Muscle layer of colon (tissue), 2 donors: ENCODE data around the gene U2AF1.
"Not testable (repeated sequence)": the region's sequence is repeated elsewhere in the genome, so short reads cannot be mapped to it uniquely, and the experiment has no call there.

ENCODE experiments used
- H3K27ac ChIP-seq: one replicate; pipeline ENCODE4 v1.7.0; 2013; ENCODE audit warnings: low read depth, mild to moderate bottlenecking, low read length, moderate library complexity
- H3K27me3 ChIP-seq, 2 donors: one replicate each; pipeline ENCODE4 v1.7.0; 2013; ENCODE audit warnings: low read length in 2 of 2, mild to moderate bottlenecking in 2 of 2; ENCODE audit not compliant: insufficient read depth in 2 of 2, control insufficient read depth in 1 of 2
- H3K36me3 ChIP-seq: one replicate; pipeline ENCODE4 v1.7.0; 2013; ENCODE audit warnings: mild to moderate bottlenecking, low read length; ENCODE audit not compliant: insufficient read depth
- H3K4me1 ChIP-seq: one replicate; pipeline ENCODE4 v1.7.0; 2013; ENCODE audit warnings: mild to moderate bottlenecking, low read length; ENCODE audit not compliant: insufficient read depth
- H3K4me3 ChIP-seq, 2 donors: one replicate each; pipeline ENCODE4 v1.7.0; 2013; ENCODE audit warnings: low read length in 2 of 2, low read depth in 1 of 2, mild to moderate bottlenecking in 1 of 2, moderate library complexity in 1 of 2
- H3K9ac ChIP-seq: one replicate; pipeline ENCODE4 v1.7.0; 2013; ENCODE audit warnings: low read length
- H3K9me3 ChIP-seq: one replicate; pipeline ENCODE4 v1.7.0; 2013; ENCODE audit warnings: mild to moderate bottlenecking, low read length
- donor health status: abdominal sarcoma.
- donor health status: Adenocarcinoma of cecum.

Gene U2AF1

GRCh38 chr21:43106965-43107793, at the start of gene U2AF1:
Gene U2AF1, minus strand, starts transcription at chr21:43107570. Its CDS starts 76 bp downstream, at chr21:43107494.
- H3K9ac ChIP-seq, H3K27ac ChIP-seq, H3K4me3 ChIP-seq: not testable (repeated sequence)

GRCh38 chr21:43153601-43154000, 46.2 kb upstream of the U2AF1 start:
- not testable (repeated sequence) for H3K9me3 ChIP-seq, H3K9ac ChIP-seq, H3K36me3 ChIP-seq, H3K4me3 ChIP-seq, H3K4me1 ChIP-seq, H3K27ac ChIP-seq, H3K27me3 ChIP-seq

More at GRCh38 chr21:43106965-43107793, at the start of gene U2AF1:
- not testable (repeated sequence) for H3K4me1 ChIP-seq, H3K36me3 ChIP-seq, H3K9me3 ChIP-seq, H3K27me3 ChIP-seq

- not testable (repeated sequence) for H3K27me3 ChIP-seq, H3K4me3 ChIP-seq, H3K36me3 ChIP-seq, H3K27ac ChIP-seq, H3K4me1 ChIP-seq, H3K9ac ChIP-seq, H3K9me3 ChIP-seq
Measured at GRCh38 chr21:43149344-43149743, 42.0 kb upstream of the U2AF1 start.

GRCh38 chr21:43147999-43148398, 40.6 kb upstream of the U2AF1 start:
- H3K36me3 ChIP-seq, H3K27ac ChIP-seq, H3K9ac ChIP-seq, H3K4me1 ChIP-seq, H3K27me3 ChIP-seq, H3K9me3 ChIP-seq, H3K4me3 ChIP-seq: not testable (repeated sequence)

GRCh38 chr21:43146637-43147036, 39.3 kb upstream of the U2AF1 start:
- not testable (repeated sequence) for H3K36me3 ChIP-seq, H3K9me3 ChIP-seq, H3K27me3 ChIP-seq, H3K9ac ChIP-seq, H3K4me1 ChIP-seq, H3K27ac ChIP-seq, H3K4me3 ChIP-seq

GRCh38 chr21:43141407-43141806, 34.0 kb upstream of the U2AF1 start:
- not testable (repeated sequence) for H3K4me1 ChIP-seq, H3K27me3 ChIP-seq, H3K4me3 ChIP-seq, H3K9me3 ChIP-seq, H3K36me3 ChIP-seq, H3K9ac ChIP-seq, H3K27ac ChIP-seq

GRCh38 chr21:43138944-43139343, 31.6 kb upstream of the U2AF1 start:
- not testable (repeated sequence) for H3K36me3 ChIP-seq, H3K4me3 ChIP-seq, H3K4me1 ChIP-seq, H3K27ac ChIP-seq, H3K27me3 ChIP-seq, H3K9ac ChIP-seq, H3K9me3 ChIP-seq

- H3K36me3 ChIP-seq, H3K27me3 ChIP-seq, H3K9ac ChIP-seq, H3K9me3 ChIP-seq, H3K4me1 ChIP-seq, H3K27ac ChIP-seq, H3K4me3 ChIP-seq: not testable (repeated sequence)
Measured at GRCh38 chr21:43134520-43134919, 27.1 kb upstream of the U2AF1 start.

- H3K4me1 ChIP-seq, H3K9me3 ChIP-seq, H3K4me3 ChIP-seq, H3K27ac ChIP-seq, H3K36me3 ChIP-seq, H3K9ac ChIP-seq, H3K27me3 ChIP-seq: not testable (repeated sequence)
Measured at GRCh38 chr21:43130094-43130493, 22.7 kb upstream of the U2AF1 start.

- H3K27ac ChIP-seq: not testable (repeated sequence)
Measured at GRCh38 chr21:43115956-43116355, 8.6 kb upstream of the U2AF1 start.

GRCh38 chr21:43114483-43114882, 7.1 kb upstream of the U2AF1 start:
- not testable (repeated sequence) for H3K4me3 ChIP-seq, H3K4me1 ChIP-seq, H3K9me3 ChIP-seq, H3K27ac ChIP-seq, H3K36me3 ChIP-seq, H3K9ac ChIP-seq, H3K27me3 ChIP-seq

More at GRCh38 chr21:43115956-43116355, 8.6 kb upstream of the U2AF1 start:
- not testable (repeated sequence) for H3K9me3 ChIP-seq, H3K4me1 ChIP-seq, H3K4me3 ChIP-seq, H3K36me3 ChIP-seq, H3K27me3 ChIP-seq, H3K9ac ChIP-seq

- not testable (repeated sequence) for H3K9ac ChIP-seq, H3K27me3 ChIP-seq, H3K4me1 ChIP-seq, H3K9me3 ChIP-seq, H3K27ac ChIP-seq, H3K4me3 ChIP-seq, H3K36me3 ChIP-seq
Measured at GRCh38 chr21:43109006-43109405, 1.6 kb upstream of the U2AF1 start.
